ENCODE measurements around the gene CHST8.
"Not testable (repeated sequence)": the region's sequence is repeated elsewhere in the genome, so short reads cannot be mapped to it uniquely, and the experiment has no call there.

Gene CHST8

DNA sequence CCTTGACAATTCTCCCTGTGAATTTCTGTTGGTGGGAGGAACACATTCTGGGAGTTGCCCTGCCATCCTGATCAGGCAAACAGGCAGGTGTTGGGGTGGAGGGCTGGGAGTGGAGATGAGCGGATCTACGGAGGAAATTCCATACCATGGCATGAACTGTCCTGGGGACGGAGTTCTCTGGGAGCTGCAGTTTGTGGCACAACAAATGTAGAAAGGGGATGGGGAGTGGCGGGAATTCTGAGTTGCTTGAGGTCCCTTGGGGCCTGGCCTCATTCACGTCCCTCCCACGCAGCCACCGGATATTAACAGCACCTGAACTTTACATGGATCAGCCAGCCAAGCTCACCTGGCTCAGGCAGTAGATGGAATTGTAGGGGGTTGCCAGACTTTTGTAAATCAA is 70.0 kb downstream of the CHST8 start:
- DNase-seq = no peak

DNA sequence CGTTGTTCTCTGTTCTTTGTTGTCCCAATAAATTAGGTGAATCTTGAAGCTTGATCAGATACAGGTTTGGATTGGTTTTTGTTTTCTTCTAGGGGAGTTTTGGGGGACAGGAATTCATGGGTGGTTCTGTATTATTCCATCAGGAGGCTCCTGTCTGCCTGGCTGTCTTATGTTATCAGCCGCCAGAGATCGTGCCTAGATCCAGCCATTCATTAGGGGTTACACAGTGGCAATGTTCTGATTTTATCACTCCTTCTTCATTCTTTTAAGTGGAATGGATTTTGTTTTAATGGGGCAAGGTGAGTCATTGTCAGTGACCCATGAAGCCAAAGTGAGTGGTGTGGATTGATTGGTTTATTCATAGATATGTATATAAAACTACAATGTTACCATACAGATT is 71.9 kb downstream of the CHST8 start:
- DNase-seq = no peak

DNA sequence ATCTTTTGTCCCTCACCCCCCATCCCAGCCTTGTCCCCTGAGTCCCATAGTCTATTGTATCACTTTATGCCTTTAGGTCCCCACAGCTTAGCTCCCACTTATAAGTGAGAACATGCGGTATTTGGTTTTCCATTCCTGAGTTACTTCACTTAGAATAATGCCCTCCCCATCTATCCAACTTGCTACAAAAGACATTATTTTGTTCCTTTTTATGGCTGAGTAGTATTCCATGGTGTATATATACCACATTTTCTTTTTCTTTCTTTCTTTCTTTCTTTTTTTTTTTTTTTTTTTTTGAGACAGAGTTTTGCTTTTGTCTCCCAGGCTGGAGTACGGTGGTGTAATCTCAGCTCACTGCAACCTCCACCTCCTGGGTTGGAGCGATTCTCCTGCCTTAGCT is 73.8 kb downstream of the CHST8 start:
- DNase-seq = not testable (repeated sequence)

DNA sequence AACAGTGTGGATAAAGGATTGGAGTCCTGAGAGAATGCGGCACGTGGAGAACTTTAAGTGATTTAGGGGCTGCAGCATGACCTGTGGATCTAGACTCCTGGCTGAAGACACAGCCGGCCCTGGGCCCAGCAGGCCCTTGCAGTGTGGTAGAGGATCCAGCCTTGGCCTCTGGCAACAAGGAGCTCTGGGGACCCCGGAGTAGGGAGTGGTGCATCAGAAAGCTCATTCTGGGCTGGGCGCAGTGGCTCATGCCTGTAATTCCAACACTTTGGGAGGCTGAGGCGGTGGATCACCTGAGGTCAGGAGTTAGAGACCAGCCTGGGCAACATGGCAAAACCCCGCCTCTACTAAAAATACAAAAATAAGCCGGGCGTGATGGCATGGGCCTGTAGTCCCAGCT is 76.0 kb downstream of the CHST8 start:
- no peak for DNase-seq

DNA sequence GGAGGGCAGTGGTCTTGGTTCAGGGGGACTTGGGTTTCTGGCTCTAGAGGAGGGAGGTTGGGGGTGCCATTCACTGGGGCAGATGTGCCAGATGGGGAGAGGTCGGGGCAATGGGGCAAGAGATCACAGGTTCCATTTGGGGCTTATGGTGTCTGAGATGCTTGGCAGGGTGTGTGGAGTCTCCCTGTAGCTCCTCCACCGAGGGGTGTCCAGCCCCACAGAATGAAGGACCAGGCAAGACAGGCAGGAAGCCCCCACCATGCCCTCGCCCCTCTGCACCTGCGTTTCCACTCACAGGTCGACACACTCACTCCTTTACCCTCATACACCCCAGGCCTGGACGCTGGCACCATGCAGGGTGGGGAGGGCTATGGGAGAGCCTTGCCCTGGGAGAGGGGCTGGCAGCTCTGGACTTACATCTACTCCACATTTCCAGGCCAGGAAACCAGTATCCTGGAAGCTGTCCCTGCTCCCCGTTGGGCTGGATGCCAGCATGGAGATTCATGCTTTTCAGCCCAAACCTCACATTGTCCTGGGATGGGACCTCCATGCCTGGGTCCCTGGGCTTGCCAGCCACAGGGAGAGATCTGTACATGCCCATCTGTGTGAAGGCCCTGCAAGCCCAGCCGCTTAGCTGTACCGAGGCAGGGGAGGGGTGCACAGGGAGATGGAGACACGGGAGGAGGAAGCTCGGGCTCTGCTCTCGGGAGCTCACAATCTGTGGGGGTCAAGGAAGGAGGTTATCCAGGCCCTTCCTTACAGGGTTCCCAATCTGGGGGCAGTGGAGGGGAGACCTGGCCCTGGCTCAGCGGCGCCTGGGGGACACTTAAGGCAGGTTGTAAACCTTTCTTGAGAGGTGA is 77.1 kb downstream of the CHST8 start:
- DNase-seq = no peak

DNA sequence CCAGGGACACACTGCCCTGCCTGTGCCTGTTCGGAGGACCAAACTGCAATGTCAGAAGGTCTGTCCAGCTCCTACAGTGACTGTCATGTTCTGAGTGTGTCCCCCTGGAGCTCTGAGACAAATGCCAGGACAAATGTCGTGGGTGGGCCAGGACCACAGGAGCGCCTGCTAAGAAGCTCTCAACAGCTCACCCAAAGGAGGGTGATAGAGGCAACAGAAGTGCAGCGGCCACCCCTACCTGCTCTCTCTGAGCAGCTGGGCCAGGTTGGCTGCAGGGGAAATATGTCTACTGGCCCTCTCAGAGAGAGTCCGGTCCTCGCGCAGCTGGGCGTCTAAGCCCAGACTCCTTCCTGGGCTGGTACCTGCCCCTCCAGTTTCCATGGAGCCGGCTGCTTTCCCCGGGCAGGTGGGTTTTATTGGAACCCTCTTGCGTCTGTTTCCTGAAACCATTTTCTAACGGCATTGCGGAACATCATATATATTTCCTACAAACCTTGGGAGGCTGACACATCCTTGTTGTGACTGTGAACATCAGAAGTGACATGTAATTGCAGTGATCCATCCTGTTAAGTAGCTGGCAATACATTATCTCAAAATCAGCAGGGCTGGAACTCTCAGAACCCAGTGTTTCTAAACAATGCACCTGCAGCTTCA is 78.1 kb downstream of the CHST8 start:
- no peak for DNase-seq

DNA sequence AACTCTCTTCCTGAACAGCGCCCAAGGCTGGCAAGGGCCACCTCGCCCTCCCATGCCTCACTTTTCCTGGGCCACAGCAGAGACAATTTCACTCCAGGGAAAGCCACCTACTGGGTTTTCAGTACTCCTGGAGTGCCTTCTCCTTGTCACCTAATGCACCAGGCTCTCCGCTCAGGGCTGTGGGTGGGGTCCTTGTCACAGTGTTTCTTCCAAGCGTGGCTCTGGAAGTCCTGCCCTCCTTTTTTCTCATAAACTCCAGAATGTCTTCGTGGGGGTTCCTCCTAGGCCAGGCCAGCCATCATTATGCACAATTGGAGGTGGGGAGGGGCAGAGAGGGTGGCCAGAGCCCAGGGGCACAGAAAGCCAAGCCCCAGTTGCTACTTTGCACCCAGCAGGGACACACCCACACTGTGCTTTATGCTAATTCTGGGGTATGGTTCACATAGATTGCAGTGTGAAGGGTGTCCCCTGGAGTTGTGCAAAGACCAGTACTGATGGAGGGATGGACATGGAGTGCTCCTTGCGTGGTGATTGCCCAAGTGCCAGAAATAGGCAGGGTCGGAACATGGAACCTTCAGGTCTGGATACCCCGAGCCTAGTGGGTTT is 78.8 kb downstream of the CHST8 start:
- no peak for DNase-seq

DNA sequence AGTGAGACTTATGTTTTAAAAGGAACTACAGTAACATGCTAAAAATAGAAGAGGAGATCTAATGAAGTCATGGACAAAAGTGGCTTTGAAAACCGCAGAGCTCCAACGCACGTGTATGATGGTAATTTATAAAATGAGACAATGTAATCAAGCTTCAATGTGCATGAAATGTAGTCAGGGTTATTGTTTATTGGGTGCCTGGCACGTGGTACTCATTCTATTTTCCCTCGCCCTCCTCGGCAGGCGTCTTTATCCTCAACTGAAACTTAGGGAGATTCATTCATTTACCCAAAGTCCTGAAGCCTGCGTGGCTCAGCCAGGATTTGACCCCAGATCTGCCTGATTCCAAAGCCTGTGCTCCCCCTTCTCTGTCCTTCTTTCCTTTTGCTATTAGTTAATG is 79.8 kb downstream of the CHST8 start:
- no peak for DNase-seq

DNA sequence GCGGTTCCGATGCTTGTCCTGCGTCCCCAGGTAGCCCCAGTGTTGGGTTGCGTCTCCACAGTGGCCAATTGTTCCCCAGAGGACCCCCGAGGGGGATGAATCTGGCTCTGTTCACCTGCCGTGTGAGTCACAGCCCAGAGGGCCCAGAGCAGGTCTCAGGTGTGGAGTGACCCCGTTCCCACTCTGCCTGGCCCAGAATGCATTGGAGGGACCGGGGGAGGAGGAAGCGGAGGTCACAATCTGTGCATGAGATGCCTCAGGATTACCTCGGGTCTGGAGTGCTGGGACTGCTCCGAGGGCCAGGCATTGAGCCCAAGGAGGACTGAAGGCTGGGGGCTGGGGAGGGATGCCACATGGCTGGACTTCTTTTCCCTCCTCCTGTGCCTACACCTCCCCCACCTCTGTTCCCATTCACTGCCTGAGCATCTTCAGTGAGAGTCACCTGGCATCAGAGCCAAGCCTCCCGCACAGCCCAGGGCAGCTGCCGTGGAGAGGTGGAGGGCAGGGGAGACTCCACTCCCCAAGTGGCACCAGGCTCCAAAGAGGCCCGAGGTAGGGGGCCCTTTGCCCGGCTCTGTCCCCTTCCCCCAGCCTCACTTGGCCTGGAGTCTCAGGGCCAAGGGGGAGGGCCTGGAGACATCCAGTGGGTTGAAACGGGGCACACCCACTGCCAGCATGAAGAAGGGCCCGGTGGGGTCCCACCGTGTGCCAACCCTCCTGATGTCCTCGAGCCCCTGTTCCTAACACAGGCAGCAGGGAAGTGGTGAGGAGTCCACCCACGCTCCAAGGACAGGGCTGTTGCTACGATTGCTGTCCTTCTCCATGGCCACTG is 81.1 kb downstream of the CHST8 start:
- no peak for DNase-seq

DNA sequence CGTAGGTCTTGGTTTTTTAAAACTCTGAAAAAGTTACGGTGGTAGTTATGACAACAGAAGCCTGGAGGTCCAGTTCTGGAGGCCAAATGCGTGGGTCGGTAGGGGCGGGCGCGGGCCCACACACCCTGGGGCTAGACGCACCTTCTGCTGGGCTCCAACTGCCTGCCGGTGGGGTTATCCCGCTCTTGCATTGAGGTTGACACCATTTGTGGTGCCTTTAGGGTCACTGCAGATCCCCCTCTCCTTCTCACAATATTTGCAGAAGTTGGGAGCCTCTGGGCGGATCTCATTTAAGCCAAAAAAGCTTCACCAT is 81.6 kb downstream of the CHST8 start:
- no peak for DNase-seq

DNA sequence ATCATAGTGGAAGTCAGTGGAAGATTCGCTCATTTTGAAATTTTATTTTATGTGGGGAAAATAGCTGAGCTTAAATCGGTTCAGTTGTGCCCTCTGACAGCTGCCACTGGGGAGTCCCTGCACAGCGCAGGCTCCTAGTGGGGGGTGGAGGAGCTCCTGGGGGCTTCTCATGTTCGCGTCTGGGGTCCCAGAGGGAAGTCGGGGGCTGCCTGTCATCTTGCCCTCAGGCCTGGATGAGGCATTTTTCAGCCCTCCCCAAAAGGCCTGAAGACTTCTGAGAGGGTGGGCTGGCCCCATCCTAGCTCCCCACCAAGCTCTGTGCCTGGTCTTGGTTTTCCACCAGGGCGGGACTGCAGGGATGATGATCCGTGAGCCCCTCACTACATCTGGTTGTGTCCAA is 82.1 kb downstream of the CHST8 start:
- no peak for DNase-seq

DNA sequence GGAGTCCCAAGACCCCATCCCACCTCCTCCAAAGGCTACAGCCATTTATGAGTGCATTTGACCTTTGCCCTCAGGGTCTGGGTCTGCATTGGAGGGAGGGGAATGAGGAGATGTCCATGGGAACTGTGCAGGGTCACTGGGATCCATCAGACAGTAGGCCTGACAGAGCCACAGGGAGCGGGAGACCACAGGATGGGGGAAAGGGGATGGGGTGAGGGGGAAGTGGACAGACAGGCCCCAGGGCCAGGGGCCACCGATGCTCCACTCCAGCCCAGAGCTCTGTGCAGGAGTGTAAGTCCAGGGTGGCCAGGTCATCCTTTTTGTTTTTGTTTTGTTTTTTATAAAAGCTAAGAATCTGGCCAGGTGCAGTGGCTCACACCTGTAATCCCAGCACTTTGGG is 82.5 kb downstream of the CHST8 start:
- DNase-seq = no peak

DNA sequence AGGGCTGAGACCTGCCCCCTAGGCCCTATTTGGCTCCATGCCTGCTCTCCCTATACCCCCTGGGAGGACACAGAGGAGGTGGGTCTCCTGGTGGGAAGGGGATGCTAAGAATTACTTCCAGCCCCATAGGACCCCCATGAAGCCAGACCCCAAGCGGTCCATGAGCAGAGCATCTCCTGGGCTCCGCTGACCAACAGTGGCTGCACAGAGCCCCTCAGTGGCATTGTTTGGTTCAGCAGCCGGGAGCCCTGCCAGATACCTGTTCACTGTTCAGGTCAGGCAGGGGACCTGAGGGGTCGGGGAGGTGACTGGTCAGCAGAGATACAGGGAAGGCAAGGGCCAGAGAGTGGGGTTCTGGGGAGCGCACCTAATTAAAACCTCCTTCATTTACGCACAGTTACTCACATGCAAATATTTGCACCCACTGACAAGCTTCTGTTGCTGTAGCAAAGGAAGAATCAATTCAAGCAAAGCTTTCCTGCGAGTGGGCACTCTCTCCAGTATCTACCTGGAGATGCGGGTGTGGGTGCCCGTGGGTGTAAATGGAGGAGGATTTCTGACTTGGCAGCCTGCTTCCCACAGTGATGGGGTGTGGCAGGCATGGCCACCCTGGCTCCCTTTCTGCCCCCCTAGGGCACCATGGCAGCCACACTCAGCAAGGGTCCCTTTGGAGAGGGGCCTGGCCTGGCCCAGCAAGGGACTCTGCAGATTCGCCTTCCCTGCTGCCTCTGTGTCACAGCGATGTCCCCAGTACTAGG is 83.5 kb downstream of the CHST8 start:
- no peak for DNase-seq

DNA sequence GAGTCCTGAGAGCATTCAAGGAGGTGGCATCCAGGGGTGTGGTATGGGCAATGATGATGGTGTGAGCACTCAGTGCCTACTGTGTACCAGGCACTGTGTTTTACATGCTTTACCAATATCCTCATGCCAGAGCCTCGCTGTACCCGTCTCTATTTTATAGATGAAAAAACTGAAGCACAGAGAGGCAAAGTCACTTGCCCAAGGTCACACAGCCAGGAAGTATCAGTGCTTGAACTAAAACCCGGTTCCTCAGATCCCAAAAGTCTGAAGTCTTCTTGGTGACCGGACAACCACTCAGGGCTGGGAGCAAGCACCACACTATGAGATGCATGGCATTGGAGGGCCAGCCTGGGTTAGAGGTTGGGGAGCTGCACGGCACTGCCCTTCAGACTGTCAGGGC is 84.1 kb downstream of the CHST8 start:
- DNase-seq = no peak

DNA sequence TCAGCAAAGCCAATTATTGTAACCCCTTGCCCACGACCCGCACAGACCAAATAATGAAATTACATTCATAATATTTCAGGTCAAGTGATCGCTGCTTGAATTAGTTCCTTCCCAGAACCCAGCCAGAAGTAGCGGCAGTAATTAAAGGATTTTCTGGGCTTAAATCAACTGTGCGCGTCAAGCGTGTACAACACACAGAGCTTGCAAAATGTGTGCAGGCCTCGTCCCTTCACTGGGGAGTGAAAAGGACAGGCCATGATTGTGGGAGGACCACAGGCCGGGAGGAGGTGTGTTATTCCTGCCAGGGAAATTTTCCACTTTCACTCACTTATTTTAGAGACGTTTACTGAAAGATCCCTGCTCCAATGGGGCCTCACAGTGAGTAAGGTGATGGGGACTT is 84.9 kb downstream of the CHST8 start:
- DNase-seq = no peak

DNA sequence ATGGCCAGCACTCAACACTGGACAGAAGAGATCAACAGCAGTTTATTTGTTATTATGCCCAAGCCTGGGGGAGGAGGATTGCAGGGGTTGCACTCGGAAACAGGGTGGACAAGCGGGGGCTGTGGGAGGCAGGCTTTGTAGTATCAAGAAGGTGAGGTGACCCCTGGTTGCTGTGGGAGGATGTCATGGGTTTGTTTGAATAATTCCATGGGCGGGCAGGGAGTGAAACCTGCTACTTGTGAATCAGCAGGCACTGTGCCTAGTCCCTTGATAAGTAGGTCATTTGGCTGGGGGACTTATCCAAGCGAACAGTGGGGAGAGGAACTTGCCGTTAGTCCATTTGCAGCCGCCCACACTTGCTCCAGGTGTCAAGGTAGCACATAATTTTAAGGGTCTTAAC is 90.5 kb downstream of the CHST8 start:
- DNase-seq = no peak

DNA sequence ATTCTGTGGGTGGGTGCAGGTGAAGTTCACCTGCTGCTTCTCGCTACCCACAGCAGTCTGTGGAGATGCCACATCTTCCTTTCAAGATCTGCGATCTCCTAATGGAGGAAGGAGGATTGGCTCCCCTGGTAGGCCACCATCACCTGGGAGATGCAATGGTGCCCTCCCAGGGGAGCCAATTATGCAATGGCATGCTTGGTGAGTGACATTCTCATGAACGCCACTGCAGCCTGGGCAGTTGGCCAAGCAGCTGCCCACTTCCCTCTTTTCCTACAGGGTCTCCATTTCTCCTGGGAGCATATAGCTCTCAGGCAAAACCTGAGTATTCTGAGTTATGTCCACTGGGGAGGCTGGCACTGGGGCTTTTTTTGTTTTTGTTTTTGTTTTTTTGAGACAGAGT is 91.4 kb downstream of the CHST8 start:
- DNase-seq = no peak

DNA sequence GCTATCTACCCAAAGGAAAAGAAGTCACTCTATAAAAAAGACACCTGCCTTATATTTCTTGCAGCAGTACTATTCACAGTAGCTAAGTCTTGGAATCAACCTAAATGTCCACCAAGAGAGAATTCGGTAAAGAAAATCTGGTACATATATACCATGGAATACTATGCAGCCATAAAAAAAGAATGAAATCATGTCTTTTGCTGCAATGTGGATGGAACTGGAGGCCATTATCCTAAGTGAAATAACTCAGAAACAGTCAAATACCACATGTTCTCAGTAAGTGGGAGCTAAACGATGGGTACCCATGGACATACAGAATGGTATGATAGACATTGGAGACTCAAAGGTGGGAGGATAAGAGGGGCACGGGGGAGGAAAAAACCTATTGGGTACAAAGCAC is 92.4 kb downstream of the CHST8 start:
- DNase-seq = no peak

DNA sequence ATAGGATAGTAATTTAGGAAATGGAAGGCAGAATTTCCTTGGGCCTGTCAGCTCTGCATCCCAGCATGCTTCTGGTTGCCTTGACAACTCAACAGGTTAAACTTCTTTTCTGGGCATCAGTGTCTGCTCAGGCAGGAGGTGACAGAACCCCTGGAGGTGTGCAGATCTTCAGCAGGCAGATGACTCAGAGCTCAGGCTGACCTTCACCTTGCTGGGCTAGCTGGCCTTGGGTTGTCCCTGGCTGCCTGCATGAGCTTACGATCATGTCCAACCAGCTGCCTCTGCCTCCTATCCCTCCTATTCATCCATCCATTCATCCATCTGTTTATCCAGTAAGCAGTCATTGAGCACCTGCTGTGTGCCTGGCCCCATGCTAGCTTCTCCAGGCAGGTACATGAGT is 93.7 kb downstream of the CHST8 start:
- no peak for DNase-seq

DNA sequence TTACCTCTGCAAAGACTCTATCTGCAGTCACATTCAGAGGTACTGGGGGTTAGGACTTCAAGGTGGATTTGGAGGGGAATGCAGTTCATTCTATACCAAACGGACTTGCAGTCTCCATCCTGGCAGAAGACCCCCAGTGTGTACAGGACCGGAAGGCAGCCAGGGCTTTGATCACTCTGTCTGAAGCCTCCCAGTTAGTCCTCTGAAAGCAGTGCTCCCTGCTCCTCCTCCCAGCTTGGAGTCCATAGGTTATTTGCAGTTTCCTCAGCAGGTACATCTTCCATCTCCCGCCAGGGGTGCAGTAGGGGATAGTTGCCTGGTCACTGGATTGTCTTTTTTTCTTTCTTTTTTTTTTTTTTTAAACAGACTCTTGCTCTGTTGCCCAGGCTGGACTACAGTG is 96.1 kb downstream of the CHST8 start:
- no peak for DNase-seq

DNA sequence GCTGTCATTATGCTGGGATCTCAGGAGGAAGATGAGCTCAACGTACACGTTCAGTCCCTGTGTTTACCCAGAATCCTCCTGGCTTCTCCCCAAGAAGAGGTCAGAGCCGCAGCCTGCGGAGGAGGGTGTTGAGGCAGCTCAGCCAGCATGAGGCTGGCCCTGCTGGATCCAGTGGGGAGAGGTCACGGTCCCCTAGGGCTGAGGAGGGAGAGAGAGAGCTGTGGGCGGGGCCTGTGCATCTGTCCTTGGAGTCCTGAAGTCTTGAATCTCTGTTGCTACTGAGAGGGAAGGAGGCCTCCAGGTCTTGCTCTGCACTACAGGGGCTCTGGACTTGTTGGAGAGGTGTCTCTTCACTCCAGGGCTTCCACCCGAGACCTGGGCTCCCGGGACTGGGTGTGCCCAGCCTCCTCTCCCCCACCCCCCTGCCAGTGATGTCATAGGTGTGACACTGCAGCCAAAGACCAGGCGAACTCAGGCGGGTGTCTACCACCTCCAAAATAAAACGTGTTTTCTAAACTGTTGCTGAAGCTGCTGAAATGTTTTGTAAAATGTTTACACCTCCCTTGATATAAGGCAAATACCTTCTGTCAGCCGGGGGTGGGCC is 97.0 kb downstream of the CHST8 start:
- no peak for DNase-seq
